NCI-H2227 (cell line): Measurements from ENCODE around the gene GALNT2.

Source experiments
- DNase-seq: peaks from one replicate; lab custom pipeline; 2025; ENCODE audit not compliant: unreplicated experiment; lab: John Stamatoyannopoulos, UW

The GALNT2 gene

GRCh38 chr1:230312676-230313075, 245.6 kb downstream of the GALNT2 start:
- DNase-seq: no peak

- no peak for DNase-seq
Measured at GRCh38 chr1:230313453-230314141, 246.6 kb downstream of the GALNT2 start.

GRCh38 chr1:230314142-230314470, 247.1 kb downstream of the GALNT2 start:
- no peak for DNase-seq

- no peak for DNase-seq
Measured at GRCh38 chr1:230315099-230315498, 248.1 kb downstream of the GALNT2 start.

- DNase-seq: no peak
Measured at GRCh38 chr1:230316864-230317745, 250.1 kb downstream of the GALNT2 start.

GRCh38 chr1:230317823-230318819, 251.1 kb downstream of the GALNT2 start:
- DNase-seq: no peak

GRCh38 chr1:230319014-230319747, 252.1 kb downstream of the GALNT2 start:
- DNase-seq: no peak

- DNase-seq: no peak
Measured at GRCh38 chr1:230320804-230321203, 253.8 kb downstream of the GALNT2 start.

- DNase-seq: no peak
Measured at GRCh38 chr1:230321341-230321740, 254.3 kb downstream of the GALNT2 start.

GRCh38 chr1:230321741-230322420, 254.8 kb downstream of the GALNT2 start:
- no peak for DNase-seq

- no peak for DNase-seq
Measured at GRCh38 chr1:230322421-230322756, 255.4 kb downstream of the GALNT2 start.

- DNase-seq: no peak
Measured at GRCh38 chr1:230322967-230323547, 256.0 kb downstream of the GALNT2 start.

GRCh38 chr1:230323686-230324085, 256.6 kb downstream of the GALNT2 start:
- DNase-seq: no peak

GRCh38 chr1:230326971-230327891, 260.2 kb downstream of the GALNT2 start:
- no peak for DNase-seq

GRCh38 chr1:230327892-230328284, 260.9 kb downstream of the GALNT2 start:
- no peak for DNase-seq

- DNase-seq: no peak
Measured at GRCh38 chr1:230328342-230329015, 261.4 kb downstream of the GALNT2 start.

- no peak for DNase-seq
Measured at GRCh38 chr1:230330157-230330556, 263.1 kb downstream of the GALNT2 start.
